ENCODE measurements around the gene HPCAL1. TPM values are rescaled to one million over a fixed set of nuclear protein-coding genes. Genes with fewer than 3 reads are reported as not detected.

HPCAL1 gene
- total RNA-seq, 4 donors from 2014 or later, result 34.5 to 54.2 (median 41.3) TPM

GRCh38 chr2:10377052-10377746 is 74.5 kb downstream of the HPCAL1 start:
- DNase-seq (ENCODE audit: extremely low spot score), result no peak
- 92% methylated on average over 21 of the region's 21 CpGs for WGBS
- Histone ChIP-seq H3K36me3 (no peaks in the 10 kb centered on the region), H3K4me1 (peaks cover 15 to 30% (median 20%) of the 10 kb centered on the region in 4 donors), H3K27me3 (no peaks in the 10 kb centered on the region), H3K9me3 (no peaks in the 10 kb centered on the region), H3K4me3 (no peak overlapping the region), H3K27ac (replicated peaks in 1 of 4) (no peak overlapping the region)
- intact Hi-C loops (cut with DNase I), result no loop called here
- no peak for TF ChIP-seq POLR2AphosphoS5 (IDR thresholded peaks at IDR 0.05)
- TF ChIP-seq EP300 (IDR thresholded peaks at IDR 0.05), result no peak
- no peak for TF ChIP-seq POLR2A (IDR thresholded peaks at IDR 0.05; ENCODE audit: low read depth)
- TF ChIP-seq CTCF (IDR thresholded peaks at IDR 0.05), result no peak

- TF ChIP-seq POLR2A (IDR thresholded peaks at IDR 0.05; ENCODE audit: low read depth), result no peak
- no peak for TF ChIP-seq CTCF (IDR thresholded peaks at IDR 0.05)
- TF ChIP-seq POLR2AphosphoS5 (IDR thresholded peaks at IDR 0.05), result no peak
- Histone ChIP-seq H3K9me3 (no peaks in the 10 kb centered on the region), H3K4me3 (no peak overlapping the region), H3K4me1 (peaks cover 16 to 35% (median 24%) of the 10 kb centered on the region in 4 donors), H3K27me3 (no peaks in the 10 kb centered on the region), H3K36me3 (no peaks in the 10 kb centered on the region), H3K27ac (replicated peaks in 1 of 4) (no peak overlapping the region)
- 89% methylated on average over 12 of the region's 12 CpGs for WGBS
- DNase-seq (ENCODE audit: extremely low spot score), result no peak
- intact Hi-C loops (cut with DNase I), result no loop called here
These were observed 75.0 kb downstream of the HPCAL1 start for GRCh38 chr2:10377747-10378085.

- Histone ChIP-seq H3K4me3 (no peak overlapping the region), H3K9me3 (no peaks in the 10 kb centered on the region)
- TF ChIP-seq EP300 (IDR thresholded peaks at IDR 0.05) (no peak), CTCF (IDR thresholded peaks at IDR 0.05) (no peak), POLR2A (IDR thresholded peaks at IDR 0.05; ENCODE audit: low read depth) (no peak), POLR2AphosphoS5 (IDR thresholded peaks at IDR 0.05) (no peak)
These were observed 75.5 kb downstream of the HPCAL1 start for GRCh38 chr2:10378189-10378588.

GRCh38 chr2:10380048-10380926 is 77.6 kb downstream of the HPCAL1 start:
- Histone ChIP-seq H3K4me3 (no peak overlapping the region), H3K36me3 (no peaks in the 10 kb centered on the region), H3K9me3 (no peaks in the 10 kb centered on the region), H3K27ac (replicated peaks in 1 of 4) (no peak overlapping the region), H3K4me1 (peaks cover 28 to 44% (median 33%) of the 10 kb centered on the region in 4 donors), H3K27me3 (no peaks in the 10 kb centered on the region)
- TF ChIP-seq POLR2AphosphoS5 (IDR thresholded peaks at IDR 0.05) (no peak), POLR2A (IDR thresholded peaks at IDR 0.05; ENCODE audit: low read depth) (no peak), EP300 (IDR thresholded peaks at IDR 0.05) (no peak), CTCF (IDR thresholded peaks at IDR 0.05) (no peak)
- DNase-seq (ENCODE audit: extremely low spot score), result no peak
- WGBS, result 83% methylated on average over 8 of the region's 9 CpGs
- intact Hi-C loops (cut with DNase I), result no loop called here

More at GRCh38 chr2:10378189-10378588, 75.5 kb downstream of the HPCAL1 start:
- no peak for DNase-seq (ENCODE audit: extremely low spot score)
- Histone ChIP-seq H3K27me3 (no peaks in the 10 kb centered on the region), H3K4me1 (peaks cover 21 to 40% (median 29%) of the 10 kb centered on the region in 4 donors), H3K27ac (replicated peaks in 1 of 4) (no peak overlapping the region), H3K36me3 (no peaks in the 10 kb centered on the region)
- intact Hi-C loops (cut with DNase I), result no loop called here
- WGBS, result 67% methylated on average over 4 of the region's 7 CpGs
